HEK293T (cell line): Measurements from ENCODE around the gene DPCD.

Source experiments
- CTCF ChIA-PET: fragments of 350-600 bp; formaldehyde crosslinking; extraction: SDS; loops from one replicate; lab custom pipeline; 2021; ENCODE audit warnings: antibody characterized with exemption, inconsistent platforms; lab: Yijun Ruan, JAX
- POLR2A ChIA-PET: fragments of 350-600 bp; formaldehyde crosslinking; extraction: SDS; loops from one replicate; lab custom pipeline; 2020; ENCODE audit warnings: antibody characterized with exemption, inconsistent platforms; lab: Yijun Ruan, JAX
- DNase-seq: peaks from one replicate; pipeline ENCODE4 v3.0.0; 2012; ENCODE audit warnings: mixed read lengths; ENCODE audit errors: extremely low spot score
- ARNT ChIP-seq: fragments of 450-650 bp; IDR thresholded peaks from 2 replicates; pipeline ENCODE4 v1.6.1; 2017; ENCODE audit warnings: mild to moderate bottlenecking
- BHLHE40 ChIP-seq: fragments of 450-650 bp; IDR thresholded peaks from 2 replicates; pipeline ENCODE4 v1.6.1; 2016; ENCODE audit warnings: mild to moderate bottlenecking, moderate library complexity, borderline replicate concordance
- CTBP1 ChIP-seq: fragments of 450-650 bp; IDR thresholded peaks from 2 replicates; pipeline ENCODE4 v1.6.1; 2016; ENCODE audit warnings: borderline replicate concordance
- ELF4 ChIP-seq: fragments of 450-650 bp; IDR thresholded peaks from 2 replicates; pipeline ENCODE4 v1.6.1; 2017; ENCODE audit warnings: antibody characterized with exemption
- FOXA1 ChIP-seq: fragments of 450-650 bp; IDR thresholded peaks from 2 replicates; pipeline ENCODE4 v1.6.1; 2016; ENCODE audit warnings: mild to moderate bottlenecking
- FOXK2 ChIP-seq: fragments of 450-650 bp; IDR thresholded peaks from 2 replicates; pipeline ENCODE4 v1.6.1; 2016; ENCODE audit warnings: mild to moderate bottlenecking
- FOXM1 ChIP-seq: fragments of 450-650 bp; IDR thresholded peaks from 2 replicates; pipeline ENCODE4 v1.6.1; 2017; ENCODE audit warnings: mild to moderate bottlenecking, borderline replicate concordance
- HDGF ChIP-seq: fragments of 450-650 bp; IDR thresholded peaks from 2 replicates; pipeline ENCODE4 v1.6.1; 2017; ENCODE audit warnings: antibody characterized with exemption, borderline replicate concordance
- L3MBTL2 ChIP-seq: fragments of 450-650 bp; conservative IDR thresholded peaks from 2 replicates; pipeline ENCODE4 v1.6.1; 2016; ENCODE audit warnings: mild to moderate bottlenecking
- LEF1 ChIP-seq: fragments of 450-650 bp; IDR thresholded peaks from 2 replicates; pipeline ENCODE4 v1.6.1; 2017; ENCODE audit warnings: mild to moderate bottlenecking, borderline replicate concordance
- NFRKB ChIP-seq: fragments of 450-650 bp; IDR thresholded peaks from 2 replicates; pipeline ENCODE4 v1.6.1; 2016; ENCODE audit warnings: mild to moderate bottlenecking, moderate library complexity
- PKNOX1 ChIP-seq: fragments of 450-650 bp; IDR thresholded peaks from 2 replicates; pipeline ENCODE4 v1.6.1; 2016
- SP1 ChIP-seq: fragments of 450-650 bp; IDR thresholded peaks from 2 replicates; pipeline ENCODE4 v1.6.1; 2017
- SUZ12 ChIP-seq: fragments of 450-650 bp; IDR thresholded peaks from 2 replicates; pipeline ENCODE4 v1.6.1; 2016; ENCODE audit warnings: mild to moderate bottlenecking
- TARDBP ChIP-seq: fragments of 450-650 bp; IDR thresholded peaks from 2 replicates; pipeline ENCODE4 v1.6.1; 2016
- ZNF384 ChIP-seq: fragments of 450-650 bp; IDR thresholded peaks from 2 replicates; pipeline ENCODE4 v1.6.1; 2016

Gene DPCD

DNA sequence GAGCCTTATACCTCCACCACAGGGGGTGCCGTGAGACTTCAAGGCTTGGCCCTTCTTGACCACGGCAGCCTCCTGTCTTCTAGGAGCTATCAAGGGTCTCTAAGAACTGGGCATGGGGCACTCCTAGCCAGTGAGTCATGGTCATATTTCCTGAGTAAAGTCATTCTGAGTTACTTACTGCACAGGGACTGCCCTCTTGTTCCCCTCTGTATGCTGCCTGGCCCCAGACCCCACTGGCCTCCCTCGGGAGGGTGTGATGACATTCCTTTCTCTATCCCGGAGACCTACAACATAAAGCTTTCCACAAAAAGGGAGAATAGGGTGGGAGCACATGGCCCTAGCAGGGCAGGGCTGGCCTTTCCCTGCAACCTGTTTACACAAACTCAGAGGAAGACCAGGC is 21.4 kb downstream of the DPCD start:
- ChIA-PET POLR2A (no interaction called here), CTCF (interaction anchor here (0.6 kb wide), 1 partner anchor 102 kb away, joined by 3 read pairs; no protein-coding TSS in a partner anchor)
- TF ChIP-seq ARNT (no peak), CTBP1 (no peak), SUZ12 (no peak), ELF4 (no peak), L3MBTL2 (no peak), LEF1 (no peak), FOXM1 (no peak), BHLHE40 (no peak), PKNOX1 (no peak), HDGF (no peak), FOXA1 (no peak), SP1 (no peak), TARDBP (no peak), FOXK2 (no peak), ZNF384 (no peak), NFRKB (no peak)
- no peak for DNase-seq

GRCh38 chr10:101611096-101611905 is 23.2 kb downstream of the DPCD start:
- ChIA-PET POLR2A (interaction anchor here (1.0 kb wide), 1 partner anchor 23 kb away, joined by 3 read pairs; the partner anchor contains the start of genes DPCD and POLL), CTCF (interaction anchor here (1.6 kb wide), 1 partner anchor 9 kb away, joined by 4 read pairs; no protein-coding TSS in a partner anchor)
- no peak for DNase-seq
- TF ChIP-seq BHLHE40 = no peak
- no peak for TF ChIP-seq ELF4
- no peak for TF ChIP-seq CTBP1
- TF ChIP-seq LEF1 = no peak
- TF ChIP-seq FOXA1 = no peak
- no peak for TF ChIP-seq FOXM1
- no peak for TF ChIP-seq TARDBP
- no peak for TF ChIP-seq SUZ12
- TF ChIP-seq L3MBTL2 = no peak
- no peak for TF ChIP-seq NFRKB

- DNase-seq = no peak
- POLR2A ChIA-PET = no interaction called here
- CTCF ChIA-PET = no interaction called here
- no peak for TF ChIP-seq ELF4
- TF ChIP-seq FOXA1 = no peak
- no peak for TF ChIP-seq NFRKB
- no peak for TF ChIP-seq PKNOX1
- no peak for TF ChIP-seq L3MBTL2
- no peak for TF ChIP-seq SP1
- TF ChIP-seq ARNT = no peak
- TF ChIP-seq ZNF384 = no peak
- no peak for TF ChIP-seq TARDBP
- no peak for TF ChIP-seq SUZ12
These were observed 24.0 kb downstream of the DPCD start for GRCh38 chr10:101612086-101612485.

GRCh38 chr10:101612872-101613271 is 24.8 kb downstream of the DPCD start:
- no peak for DNase-seq
- TF ChIP-seq SUZ12 (no peak), FOXM1 (no peak), LEF1 (no peak), ZNF384 (no peak), ARNT (no peak), ELF4 (no peak), CTBP1 (no peak), FOXA1 (no peak), NFRKB (no peak), PKNOX1 (no peak), SP1 (no peak), HDGF (no peak), TARDBP (no peak), BHLHE40 (no peak), FOXK2 (no peak), L3MBTL2 (no peak)
- ChIA-PET CTCF (no interaction called here), POLR2A (interaction anchor here (1.4 kb wide), 1 partner anchor 11 kb away, joined by 3 read pairs; no protein-coding TSS in a partner anchor)

DNA sequence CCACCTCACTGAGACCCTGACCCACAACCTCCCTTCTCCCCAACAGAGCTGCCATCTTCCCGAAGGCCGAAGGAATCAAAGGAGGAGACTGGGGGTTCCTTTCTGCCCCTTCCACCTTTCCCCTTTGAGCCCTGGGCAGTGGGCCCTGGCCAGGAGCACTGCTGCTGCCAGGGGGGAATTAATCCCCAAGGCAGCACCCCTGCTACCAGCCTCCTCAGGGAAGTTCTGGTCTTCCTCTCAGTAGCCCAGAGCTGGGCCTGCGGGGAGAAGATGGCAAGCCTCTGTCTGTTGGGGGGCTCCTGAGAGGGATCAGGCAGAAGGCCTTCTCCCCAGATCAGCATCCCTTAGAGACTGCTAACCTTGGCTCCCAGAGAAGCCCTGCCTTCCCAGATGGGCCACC is 25.5 kb downstream of the DPCD start:
- CTCF ChIA-PET = no interaction called here
- no peak for DNase-seq
- TF ChIP-seq ZNF384 (no peak), ARNT (no peak), TARDBP (no peak), FOXK2 (no peak), SUZ12 (no peak), L3MBTL2 (no peak), HDGF (no peak)
- POLR2A ChIA-PET = interaction anchor here (1.4 kb wide), 1 partner anchor 11 kb away, joined by 3 read pairs; no protein-coding TSS in a partner anchor
